Activated CD4-positive, CD25-positive, alpha-beta regulatory T cell treated with anti-CD3 and anti-CD28 coated beads, Interleukin-2, amount 50 U/mL, for 24 hours (primary cell): ENCODE data around the gene SP140.
"Not testable (repeated sequence)": the region's sequence is repeated elsewhere in the genome, so short reads cannot be mapped to it uniquely, and the experiment has no call there.

Experiments
- ATAC-seq, 2 donors: fragments of 150-1000 bp; cut with Tn5 transposase; one replicate each; pipeline ENCODE4 v1.10.0; 2021; ENCODE audit warnings: mild to moderate bottlenecking in 1 of 2, moderate library complexity in 1 of 2

SP140 gene

DNA sequence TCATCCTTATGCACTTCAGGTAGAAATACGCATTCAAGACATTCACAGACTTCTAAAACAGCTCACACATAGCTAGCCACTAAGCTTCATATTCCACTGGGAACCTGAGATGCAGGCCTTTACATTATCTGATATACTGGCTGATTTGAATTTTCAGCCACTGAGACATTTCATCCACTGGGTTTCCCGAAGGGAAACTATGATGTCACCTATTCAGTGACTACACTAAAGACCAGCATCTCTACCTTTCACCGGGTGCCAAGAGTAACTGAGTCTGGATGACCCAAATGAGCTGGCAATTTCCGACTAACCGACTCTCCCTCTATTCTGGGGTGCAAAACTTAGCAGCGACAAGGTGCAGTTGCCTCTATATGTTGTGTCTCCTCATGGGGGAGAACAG, 69.7 kb downstream of the SP140 start:
- no peak for ATAC-seq

DNA sequence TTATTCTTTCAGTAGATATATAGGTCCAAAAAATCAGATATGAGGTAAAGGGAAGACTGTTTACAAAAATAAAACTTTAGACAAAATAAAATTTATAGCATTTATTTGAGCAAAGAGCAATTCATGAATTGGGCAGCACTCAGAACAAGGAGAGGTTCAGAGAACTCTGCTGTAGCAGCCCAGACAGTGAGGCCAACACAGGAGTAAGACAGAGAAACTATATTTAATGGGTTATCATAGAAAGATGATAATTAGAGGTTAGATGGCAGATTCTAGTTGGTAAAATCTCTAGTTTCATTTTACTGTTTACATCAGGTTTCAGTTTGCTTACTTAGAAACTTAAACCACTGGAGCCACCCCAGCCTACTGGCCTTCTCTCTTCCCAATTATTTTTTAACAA, 71.4 kb downstream of the SP140 start:
- ATAC-seq, result no peak

- no peak for ATAC-seq
Measured at GRCh38 chr2:230299618-230300017, 74.1 kb downstream of the SP140 start.

DNA sequence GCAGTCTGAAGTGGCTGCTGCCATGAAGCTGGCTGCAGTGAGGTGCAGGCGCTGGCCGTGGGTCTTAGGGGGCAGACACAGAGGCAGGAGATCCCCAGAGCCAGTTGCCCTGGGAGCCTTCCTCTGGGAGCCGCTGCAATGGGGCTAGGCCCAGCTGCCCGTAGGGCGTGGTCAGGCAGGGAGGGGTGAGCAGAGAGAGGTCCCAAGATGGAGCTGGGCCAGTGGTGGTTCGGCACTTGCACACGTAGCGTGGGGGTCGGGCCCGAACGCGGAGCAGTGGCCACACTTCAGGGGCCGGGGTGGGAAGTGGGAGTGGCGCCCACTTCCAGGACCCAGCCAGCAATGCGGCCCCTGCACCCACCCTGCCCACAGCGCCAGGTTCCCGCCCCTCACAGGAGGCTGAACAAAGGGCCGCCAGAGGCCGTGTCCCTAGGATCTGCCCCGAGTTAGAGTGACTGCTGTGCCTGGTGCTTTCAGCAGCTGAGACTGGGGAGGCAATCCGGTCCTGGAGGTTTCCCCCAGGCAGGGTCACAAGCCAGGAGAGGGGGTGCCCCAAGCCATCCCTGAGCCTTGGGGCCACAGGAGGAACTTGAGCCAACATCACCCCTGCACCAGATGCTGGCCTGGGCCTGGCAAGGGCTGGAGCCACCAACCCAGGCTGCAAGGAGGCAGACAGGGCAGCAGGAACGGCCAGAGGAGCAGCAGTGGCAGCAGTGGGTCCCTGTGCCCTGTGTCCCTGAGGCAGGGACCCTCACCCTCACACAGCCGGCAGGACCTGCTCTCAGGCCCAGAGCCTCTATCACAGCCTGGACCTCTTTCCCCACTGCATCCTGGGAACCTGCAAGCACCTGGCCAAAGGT, 80.1 kb downstream of the SP140 start:
- ATAC-seq, result no peak

- ATAC-seq, result no peak
Measured at GRCh38 chr2:230306474-230306873, 80.9 kb downstream of the SP140 start.

- ATAC-seq, result no peak
Measured at GRCh38 chr2:230307485-230307884, 81.9 kb downstream of the SP140 start.

DNA sequence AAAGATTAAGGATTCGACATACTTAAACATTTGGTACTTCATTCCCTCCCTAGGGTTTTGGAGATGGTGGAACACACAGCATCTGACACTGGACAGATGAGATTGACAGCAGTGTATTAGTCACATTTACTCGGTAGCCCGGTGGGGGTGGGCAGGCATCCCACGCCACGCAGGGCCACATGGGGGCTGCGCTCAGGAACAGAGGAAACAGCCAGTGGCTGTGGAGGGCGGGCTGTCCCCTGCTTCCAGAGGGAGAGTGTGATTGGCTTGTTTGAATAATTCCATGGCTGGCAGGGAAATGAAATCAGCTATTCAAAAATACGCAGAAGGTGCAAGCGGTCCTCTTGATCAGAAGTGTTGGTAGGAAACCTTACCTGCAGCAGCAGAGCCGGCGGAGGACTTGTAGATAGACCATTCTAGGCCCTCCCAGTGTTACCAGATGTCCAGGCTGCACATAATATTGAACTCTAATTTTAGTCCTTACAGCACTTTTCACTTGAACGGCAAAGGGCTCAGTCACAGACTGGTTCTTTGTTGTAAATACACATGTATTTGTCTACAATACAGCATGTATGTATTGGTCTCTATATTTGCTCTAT, 83.0 kb downstream of the SP140 start:
- no peak for ATAC-seq

DNA sequence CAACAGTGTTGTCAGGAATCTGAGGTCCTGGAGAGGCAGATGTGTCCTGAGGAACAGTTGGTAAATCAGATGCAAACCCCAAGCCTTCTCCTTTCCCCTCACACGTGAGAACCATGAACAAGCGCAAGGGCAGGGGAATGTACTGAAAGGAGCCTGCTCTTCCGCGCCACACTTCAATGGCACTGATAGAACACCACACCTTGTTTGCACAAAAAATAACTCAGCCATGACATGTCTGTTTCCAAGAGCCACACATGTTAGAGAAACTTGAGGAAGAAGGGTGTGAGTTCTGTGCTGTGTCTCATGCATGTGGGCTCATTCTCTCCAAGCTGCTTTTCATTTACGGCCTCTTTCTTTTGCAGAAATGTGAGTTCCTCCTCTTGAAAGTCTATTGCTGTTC, 85.3 kb downstream of the SP140 start:
- ATAC-seq, result not testable (repeated sequence)

- not testable (repeated sequence) for ATAC-seq
Measured at GRCh38 chr2:230311634-230312033, 86.1 kb downstream of the SP140 start.

DNA sequence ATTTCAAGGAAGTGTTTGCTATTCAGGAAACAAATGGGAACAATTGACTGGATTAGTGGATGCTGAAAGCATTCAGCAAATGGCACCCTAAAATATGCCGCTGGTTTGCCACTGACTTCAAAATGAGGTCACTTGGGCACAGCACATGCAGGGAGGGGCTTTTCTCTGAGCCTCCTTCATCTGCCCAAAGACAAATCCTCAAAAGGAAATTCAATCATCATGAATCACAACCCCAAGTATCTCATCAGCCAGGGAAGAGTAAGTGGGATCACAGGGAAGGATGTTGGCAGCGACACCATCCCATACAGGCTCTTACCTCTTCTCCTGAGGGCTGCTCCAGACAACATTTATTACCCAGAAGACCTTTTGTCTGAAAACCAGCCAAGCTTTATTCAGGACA, 87.1 kb downstream of the SP140 start:
- ATAC-seq, result no peak

GRCh38 chr2:230317366-230317765, 91.8 kb downstream of the SP140 start:
- ATAC-seq, result no peak

DNA sequence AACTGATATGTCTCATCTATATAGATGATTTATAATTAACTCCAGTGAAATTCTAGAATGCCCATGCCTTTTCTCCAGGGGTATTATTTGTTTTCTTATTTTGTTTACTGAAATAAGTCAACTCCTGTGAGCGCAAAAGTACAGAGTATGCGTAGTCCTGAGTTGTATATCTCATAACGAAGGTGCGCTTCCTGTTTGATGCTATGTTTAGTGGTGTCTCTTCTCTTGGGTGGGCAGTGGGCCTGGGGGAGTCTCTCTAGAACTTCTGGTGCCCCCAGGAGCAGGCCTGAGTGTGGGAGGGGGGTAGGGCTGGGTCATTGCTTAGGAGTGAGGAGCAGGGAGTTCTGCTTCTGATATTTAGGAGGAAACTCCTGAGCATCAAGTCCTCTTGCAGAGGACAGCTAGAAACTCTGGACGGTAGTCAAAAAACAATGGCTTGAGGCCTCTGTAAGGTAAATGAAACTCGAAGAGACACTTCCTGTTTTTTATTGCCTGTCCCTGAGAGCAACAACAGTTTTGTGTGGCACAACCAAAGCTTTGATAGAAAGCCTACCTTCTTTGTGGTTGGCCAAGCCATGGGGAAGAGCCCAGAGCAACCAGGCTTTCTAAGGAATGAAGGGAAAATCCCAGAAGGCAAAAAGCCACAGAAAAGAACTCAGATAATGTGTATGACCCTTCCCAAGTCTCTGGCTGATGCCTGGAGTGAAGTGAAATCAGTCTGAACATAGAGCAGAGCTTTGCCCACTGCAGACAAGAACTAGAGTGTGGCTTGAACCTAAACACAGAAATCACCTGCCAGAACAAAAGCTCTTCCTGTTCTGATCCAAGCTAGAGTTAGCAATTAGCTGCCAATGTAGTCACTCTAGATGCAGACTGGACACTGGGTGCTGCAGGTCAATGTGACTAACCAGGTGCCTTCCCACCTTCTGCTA, 92.9 kb downstream of the SP140 start:
- ATAC-seq, result peak in 1 of 2 donors; percentile 2

- ATAC-seq, result peak; percentile 93 to 94
Measured at GRCh38 chr2:230319211-230319862, 93.8 kb downstream of the SP140 start.

- ATAC-seq, result no peak
Measured at GRCh38 chr2:230321031-230321430, 95.5 kb downstream of the SP140 start.

DNA sequence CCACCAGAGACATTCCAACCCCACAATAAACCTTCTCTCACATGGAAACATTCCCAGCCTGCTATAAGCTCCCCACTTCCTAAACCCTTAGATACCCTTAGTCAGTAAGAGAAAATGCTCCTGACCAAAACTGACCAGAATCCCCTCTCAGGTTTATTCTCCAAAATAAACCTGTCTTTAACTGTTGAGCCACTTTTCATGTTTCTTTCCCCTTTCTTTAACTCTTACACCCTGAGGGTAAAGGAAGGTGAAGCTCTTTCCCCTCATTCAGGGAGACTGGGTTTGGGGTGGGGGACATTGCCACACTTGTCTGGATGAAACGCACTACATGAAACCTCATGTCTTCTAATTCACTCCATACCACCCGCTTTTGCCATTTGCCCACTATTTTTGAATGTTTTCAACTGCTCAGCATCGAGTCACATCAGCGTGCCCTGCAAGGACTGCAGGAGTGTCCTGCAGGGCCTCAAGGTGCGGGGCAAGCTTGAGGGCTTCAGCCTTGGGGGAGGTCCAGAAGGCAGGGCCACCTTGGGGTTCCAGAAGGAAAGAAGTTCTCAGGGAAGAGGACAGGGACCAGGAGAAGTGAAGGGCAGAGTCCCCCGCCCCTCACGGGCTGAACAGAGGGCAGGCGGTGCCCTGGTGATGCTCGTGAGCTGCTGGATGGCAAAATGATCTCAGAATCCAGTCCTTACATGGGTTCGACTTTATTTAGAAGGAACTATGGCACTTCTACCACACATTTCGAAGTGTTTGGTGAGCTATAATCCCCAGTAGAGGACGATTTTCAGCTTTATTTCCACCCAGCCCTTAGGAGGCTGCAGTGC, 97.2 kb downstream of the SP140 start:
- ATAC-seq, result no peak

DNA sequence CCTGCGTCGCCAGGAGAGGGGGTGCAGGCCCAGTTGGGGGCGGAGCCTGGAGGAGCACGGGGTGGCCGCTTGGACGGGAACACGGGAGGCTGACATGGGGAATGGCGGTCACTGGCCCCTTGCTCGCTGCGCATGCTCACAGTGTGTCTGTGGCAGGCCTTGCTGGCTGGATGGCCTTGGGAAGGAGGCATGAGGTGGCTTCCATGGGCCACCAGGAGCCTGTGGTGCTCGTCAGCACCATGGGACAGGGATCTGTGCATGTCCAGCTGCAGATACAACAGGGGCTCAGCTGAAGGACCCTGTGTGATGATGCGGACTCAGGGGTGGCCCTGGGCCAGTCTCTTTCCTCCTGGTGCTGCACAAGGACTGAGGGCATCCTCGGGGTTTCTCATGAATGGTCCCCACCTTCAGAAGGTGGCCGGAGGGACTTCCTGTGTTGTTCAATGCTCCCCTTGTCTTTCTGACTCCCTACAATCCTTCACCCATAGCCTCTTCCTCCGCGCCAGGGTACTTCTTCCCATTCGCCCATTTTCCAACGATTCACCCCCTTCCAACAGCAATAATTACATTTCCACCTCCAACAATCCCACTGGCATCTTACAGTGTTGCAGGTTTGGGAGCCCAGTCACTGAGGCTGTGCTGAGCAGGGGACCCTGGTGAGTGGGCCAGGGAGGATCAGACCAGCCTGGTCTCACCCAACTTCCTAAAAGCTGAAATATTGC, 98.0 kb downstream of the SP140 start:
- no peak for ATAC-seq

DNA sequence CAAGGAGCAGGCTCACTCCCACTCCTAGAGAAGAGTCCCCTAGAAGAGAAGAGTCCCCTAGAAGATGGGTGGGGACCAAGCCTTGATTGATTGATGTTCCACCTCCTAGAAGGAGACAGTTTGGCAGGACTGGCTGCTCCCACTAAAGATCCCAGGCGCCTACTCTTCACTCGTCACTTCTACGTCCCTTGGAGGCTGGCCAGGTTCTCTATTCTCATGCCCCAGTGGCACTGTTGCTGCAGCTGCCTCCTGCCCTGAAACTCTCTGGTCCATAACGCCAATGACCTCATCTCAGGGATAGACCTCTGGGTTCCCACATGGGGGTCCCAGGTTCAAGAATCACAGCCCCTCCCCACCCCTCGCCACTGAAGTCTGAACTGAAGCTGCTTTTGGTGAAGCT, 99.0 kb downstream of the SP140 start:
- ATAC-seq, result no peak

GRCh38 chr2:230325316-230326243, 100.0 kb downstream of the SP140 start:
- no peak for ATAC-seq

DNA sequence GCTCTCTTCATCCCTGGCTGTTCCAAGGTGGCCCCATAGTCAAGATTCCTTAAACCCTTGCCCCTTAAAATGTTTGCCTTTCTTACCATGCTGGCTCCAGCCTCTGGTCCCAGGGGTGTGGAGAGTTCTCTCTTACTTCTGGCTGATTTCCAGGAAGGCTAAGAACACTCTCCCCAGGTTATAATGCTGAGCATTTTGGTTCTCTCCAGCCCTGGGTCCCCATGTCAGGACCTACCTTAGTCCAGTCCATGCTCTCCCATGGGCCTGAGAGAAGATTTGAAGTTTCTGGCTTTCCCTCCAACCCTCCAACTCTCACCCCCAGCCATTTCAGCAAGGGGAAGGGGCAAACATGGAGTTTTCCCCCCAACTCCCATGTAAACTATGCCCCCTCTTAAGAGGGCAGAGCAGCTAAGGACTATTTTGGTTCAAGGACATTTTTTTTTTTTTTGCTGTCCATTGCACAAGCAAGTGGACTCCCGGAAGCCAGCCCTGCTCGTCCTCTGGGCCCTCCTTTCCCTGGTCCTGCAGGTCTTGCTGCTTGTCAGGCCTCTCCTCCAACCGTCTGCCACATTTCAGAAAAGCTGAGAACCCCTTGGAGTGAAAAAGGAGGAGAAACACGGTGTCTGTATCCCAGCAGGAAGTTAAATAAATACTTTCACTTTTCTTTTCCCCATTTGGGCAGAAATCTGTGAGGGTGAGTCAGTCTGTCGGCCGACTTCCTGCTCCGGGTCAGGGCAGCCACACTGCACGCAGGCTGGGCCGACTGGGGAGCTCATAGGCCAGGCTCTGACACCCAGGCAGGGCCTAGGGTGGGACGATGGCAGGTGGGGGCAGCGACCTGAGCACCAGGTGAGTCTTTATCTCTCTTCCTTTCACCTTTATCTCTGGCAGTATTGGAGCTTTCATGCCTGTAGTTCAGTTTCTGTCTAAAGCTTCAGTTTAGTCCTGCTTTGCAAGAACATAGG, 101.2 kb downstream of the SP140 start, which contains the start of gene SP140L:
TSS of gene SP140L (plus strand) at position 741 of the 965 bp plus-strand sequence. CDS start at position 818, 77 bp downstream.
- ATAC-seq, result peak; percentile 99 to 100
